Activated CD4-positive, CD25-positive, alpha-beta regulatory T cell treated with anti-CD3 and anti-CD28 coated beads, Interleukin-2, amount 50 U/mL, for 24 hours (primary cell): ENCODE measurements around the gene CDK10.

Source experiments
- ATAC-seq, 2 donors: fragments of 150-1000 bp; cut with Tn5 transposase; one replicate each; pipeline ENCODE4 v1.10.0; 2021; ENCODE audit warnings: mild to moderate bottlenecking in 1 of 2, moderate library complexity in 1 of 2

The CDK10 gene

GRCh38 chr16:89738072-89738377, 51.5 kb downstream of the CDK10 start:
- no peak for ATAC-seq

GRCh38 chr16:89738538-89739317, 52.2 kb downstream of the CDK10 start:
- no peak for ATAC-seq

GRCh38 chr16:89739383-89739782, 52.9 kb downstream of the CDK10 start:
- ATAC-seq: no peak

GRCh38 chr16:89741342-89742014, 55.0 kb downstream of the CDK10 start:
- ATAC-seq: peak; percentile 27 to 46

GRCh38 chr16:89742948-89743347, 56.5 kb downstream of the CDK10 start:
- no peak for ATAC-seq

GRCh38 chr16:89744813-89745212, 58.3 kb downstream of the CDK10 start:
- no peak for ATAC-seq
